ENCODE measurements around the gene PPP2R2D. TPM values are rescaled to one million over a fixed set of nuclear protein-coding genes. Genes with fewer than 3 reads are reported as not detected.

PPP2R2D gene
- total RNA-seq, 2 donors from 2014 or later, result 35.5 to 37.5 TPM

- Histone ChIP-seq H3K27me3 (ENCODE audit: control insufficient read depth, insufficient read depth, low read length, poor library complexity, severe bottlenecking) (no peaks in the 10 kb centered on the region), H3K4me1 (ENCODE audit: control insufficient read depth, insufficient read depth, low read length) (no peaks in the 10 kb centered on the region), H3K9ac (ENCODE audit: extremely low read depth, low read length, poor library complexity, severe bottlenecking) (no peak overlapping the region), H3K36me3 (ENCODE audit: control insufficient read depth, insufficient read depth, low read length) (no peaks in the 10 kb centered on the region), H3K4me3 (ENCODE audit: low read length) (no peak overlapping the region), H3K27ac (ENCODE audit: low read depth, low read length) (no peak overlapping the region), H3K9me3 (ENCODE audit: control insufficient read depth, low read length) (no peaks in the 10 kb centered on the region)
- no peak for TF ChIP-seq CTCF (conservative IDR thresholded peaks at IDR 0.05)
- no peak for DNase-seq
- Mint-ChIP-seq H3K27me3 (ENCODE audit: insufficient read depth) (peaks cover 2% of the 10 kb centered on the region), H3K36me3 (ENCODE audit: low read depth) (no peaks in the 10 kb centered on the region), H3K4me1 (no peaks in the 10 kb centered on the region), H3K9me3 (peaks cover 10% of the 10 kb centered on the region), H3K27ac (no peak overlapping the region), H3K4me3 (no peak overlapping the region)
- 95 to 96% methylated on average over 5 to 8 of the region's 8 CpGs for WGBS, 2 experiments (ENCODE audit: insufficient coverage in 1 of 2, insufficient read length in 1 of 2)
These were observed 31.5 kb upstream of the PPP2R2D start for GRCh38 chr10:131869344-131869743.

- WGBS, 2 experiments (ENCODE audit: insufficient coverage in 1 of 2, insufficient read length in 1 of 2), result 84 to 90% methylated on average over 8 of the region's 8 CpGs
- TF ChIP-seq CTCF (conservative IDR thresholded peaks at IDR 0.05), result no peak
- Mint-ChIP-seq H3K36me3 (ENCODE audit: low read depth) (no peaks in the 10 kb centered on the region), H3K27me3 (ENCODE audit: insufficient read depth) (peaks cover 2% of the 10 kb centered on the region), H3K4me3 (no peak overlapping the region), H3K9me3 (peaks cover 10% of the 10 kb centered on the region), H3K4me1 (no peaks in the 10 kb centered on the region), H3K27ac (no peak overlapping the region)
- no peak overlapping the region for H3K27ac ChIP-seq (ENCODE audit: low read depth, low read length)
- no peak for DNase-seq
- H3K36me3 ChIP-seq (ENCODE audit: control insufficient read depth, insufficient read depth, low read length), result no peaks in the 10 kb centered on the region
- H3K9ac ChIP-seq (ENCODE audit: extremely low read depth, low read length, poor library complexity, severe bottlenecking), result no peak overlapping the region
- H3K27me3 ChIP-seq (ENCODE audit: control insufficient read depth, insufficient read depth, low read length, poor library complexity, severe bottlenecking), result no peaks in the 10 kb centered on the region
- H3K4me1 ChIP-seq (ENCODE audit: control insufficient read depth, insufficient read depth, low read length), result no peaks in the 10 kb centered on the region
- H3K9me3 ChIP-seq (ENCODE audit: control insufficient read depth, low read length), result no peaks in the 10 kb centered on the region
- no peak overlapping the region for H3K4me3 ChIP-seq (ENCODE audit: low read length)
These were observed 30.4 kb upstream of the PPP2R2D start for GRCh38 chr10:131870411-131870810.

- no peak overlapping the region for H3K9ac ChIP-seq (ENCODE audit: extremely low read depth, low read length, poor library complexity, severe bottlenecking)
- TF ChIP-seq CTCF (conservative IDR thresholded peaks at IDR 0.05), result no peak
- H3K27me3 ChIP-seq (ENCODE audit: control insufficient read depth, insufficient read depth, low read length, poor library complexity, severe bottlenecking), result no peaks in the 10 kb centered on the region
- no peaks in the 10 kb centered on the region for H3K36me3 ChIP-seq (ENCODE audit: control insufficient read depth, insufficient read depth, low read length)
- no peak overlapping the region for H3K4me3 ChIP-seq (ENCODE audit: low read length)
- no peak overlapping the region for H3K27ac ChIP-seq (ENCODE audit: low read depth, low read length)
- Mint-ChIP-seq H3K4me1 (no peaks in the 10 kb centered on the region), H3K27me3 (ENCODE audit: insufficient read depth) (peaks cover 2% of the 10 kb centered on the region), H3K4me3 (no peak overlapping the region), H3K27ac (no peak overlapping the region), H3K9me3 (peaks cover 10% of the 10 kb centered on the region), H3K36me3 (ENCODE audit: low read depth) (no peaks in the 10 kb centered on the region)
- no peaks in the 10 kb centered on the region for H3K4me1 ChIP-seq (ENCODE audit: control insufficient read depth, insufficient read depth, low read length)
- WGBS, 2 experiments (ENCODE audit: insufficient coverage in 1 of 2, insufficient read length in 1 of 2), result 89 to 95% methylated on average over 14 to 15 of the region's 15 CpGs
- no peaks in the 10 kb centered on the region for H3K9me3 ChIP-seq (ENCODE audit: control insufficient read depth, low read length)
- peak; percentile 30 for DNase-seq
These were observed 29.8 kb upstream of the PPP2R2D start for GRCh38 chr10:131870831-131871672.

Measured in endodermal cell (in vitro differentiated cells).